NCI-H69 (cell line): Measurements from ENCODE around the gene CLK1.

Experiments used
- DNase-seq: peaks from one replicate; lab custom pipeline; 2025; lab: John Stamatoyannopoulos, UW

CLK1 gene

GRCh38 chr2:200811333-200812121 is 52.9 kb downstream of the CLK1 start, which contains the start of gene BZW1:
Gene BZW1 (plus strand): TSS chr2:200811910. CDS start chr2:200813218, 1,308 bp downstream.
- DNase-seq: peak; percentile 94

GRCh38 chr2:200810998-200811332 is 53.5 kb downstream of the CLK1 start:
- DNase-seq: no peak

GRCh38 chr2:200810252-200810997 is 54.0 kb downstream of the CLK1 start:
- DNase-seq: no peak

- DNase-seq: no peak
These were observed 54.8 kb downstream of the CLK1 start for GRCh38 chr2:200809506-200810251.
